Sigmoid colon (tissue), 4 donors: ENCODE results near the gene ATAD5.

Experiments
- CTCF ChIP-seq, 4 experiments: fragments of 450-650 bp in 3 of 4; fragments of 200-600 bp in 1 of 4; IDR thresholded peaks; one replicate each; pipeline ENCODE4 v1.5.1; 2016 to 2019; ENCODE audit warnings: antibody characterized with exemption in 4 of 4, mild to moderate bottlenecking in 3 of 4, moderate library complexity in 2 of 4
- POLR2AphosphoS5 ChIP-seq, 4 donors: sonication (generic); formaldehyde crosslinking; IDR thresholded peaks; one replicate each; pipeline ENCODE4 v1.6.1; 2017; ENCODE audit warnings: antibody characterized with exemption in 4 of 4

DNA sequence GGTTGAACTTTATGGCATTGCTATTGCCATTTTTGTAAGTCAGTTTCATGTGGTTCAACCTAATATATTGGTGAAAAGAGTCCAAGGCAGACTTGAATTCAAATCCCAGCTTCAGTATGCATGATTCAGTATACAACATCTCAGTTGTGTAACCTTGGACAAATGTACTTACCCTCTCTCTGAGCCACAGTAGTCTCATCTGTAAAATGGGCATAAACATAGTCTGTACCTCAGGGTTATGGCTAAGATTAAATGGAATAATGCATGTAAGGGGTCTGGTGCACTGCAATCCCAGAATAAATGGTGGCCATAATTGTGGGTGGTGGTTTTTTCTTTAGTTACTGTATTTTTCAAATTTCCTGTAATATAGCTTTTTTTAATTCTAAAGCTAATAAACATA is 85.3 kb downstream of the ATAD5 start:
- TF ChIP-seq POLR2AphosphoS5 (IDR thresholded peaks at IDR 0.05) (no peak), CTCF (IDR thresholded peaks at IDR 0.05) (no peak)
